GM12878 (cell line): Measurements from ENCODE around the gene PEF1. TPM values are rescaled to one million over a fixed set of nuclear protein-coding genes. Genes with fewer than 3 reads are reported as not detected.

Experiments used
- ATAC-seq: fragments of 200-7000 bp; cut with Tn5 transposase; 3 replicates; pipeline ENCODE4 v1.9.1; 2020; ENCODE audit warnings: mild to moderate bottlenecking, moderate library complexity
- BruUV-seq: library from RNA; stranded (reverse); fragments of 400-500 nt; replicated peaks from 2 replicates; lab custom pipeline; 2021; lab: Mats Ljungman, UMichigan
- CTCF ChIA-PET: fragments of 300-600 bp; sonication (Branson Sonifier 250); formaldehyde crosslinking; extraction: SDS; loops from one replicate; lab custom pipeline; 2021; ENCODE audit warnings: inconsistent platforms; lab: Yijun Ruan, JAX
- POLR2A ChIA-PET: fragments of 350-600 bp; formaldehyde crosslinking; extraction: SDS; loops from one replicate; lab custom pipeline; 2021; ENCODE audit warnings: inconsistent platforms; lab: Charles Lee
- RAD21 ChIA-PET: fragments of 300-600 bp; sonication (Branson Sonifier 250); formaldehyde crosslinking; loops from one replicate; lab custom pipeline; 2023; ENCODE audit warnings: antibody characterized with exemption; ENCODE audit not compliant: unreplicated experiment; lab: Charles Lee
- SMC1A ChIA-PET: fragments of 300-600 bp; sonication (Branson Sonifier 250); formaldehyde crosslinking; loops from one replicate; lab custom pipeline; 2023; ENCODE audit not compliant: unreplicated experiment, uncharacterized antibody; lab: Charles Lee
- DNase-seq: peaks from one replicate; pipeline ENCODE4 v3.0.0-alpha.2; 2011; ENCODE audit warnings: low read depth, low spot score
- FAIRE-seq: peaks from 3 replicates; lab custom pipeline; 2011; peaks lifted over from hg19 to GRCh38; lab: Jason Lieb, UNC
- H2AFZ ChIP-seq: 2 replicates; pipeline ENCODE4 v1.6.0; 2011; ENCODE audit warnings: low read depth, low read length, control low read depth; ENCODE audit not compliant: control insufficient read depth
- H3K27ac ChIP-seq: 2 replicates; pipeline ENCODE4 v1.5.1; 2011; ENCODE audit warnings: control low read depth; ENCODE audit not compliant: control insufficient read depth, insufficient read depth
- H3K27me3 ChIP-seq, 2 experiments: replicated peaks in 1 of 2; 2 replicates each; pipeline versions ENCODE4 v1.6.0 to v1.6.1; 2011; ENCODE audit warnings: low read length in 1 of 2; ENCODE audit not compliant: control insufficient read depth in 2 of 2, insufficient read depth in 2 of 2
- H3K36me3 ChIP-seq, 2 experiments: 2 replicates each; pipeline ENCODE4 v1.5.1; 2011; ENCODE audit warnings: low read length in 1 of 2; ENCODE audit not compliant: control insufficient read depth in 2 of 2, insufficient read depth in 2 of 2
- H3K4me1 ChIP-seq: 2 replicates; pipeline ENCODE4 v1.6.1; 2011; ENCODE audit warnings: mild to moderate bottlenecking, low read length, moderate library complexity, mixed read lengths; ENCODE audit not compliant: control insufficient read depth, insufficient read depth
- H3K4me2 ChIP-seq: 2 replicates; pipeline ENCODE4 v1.6.0; 2011; ENCODE audit warnings: control low read depth; ENCODE audit not compliant: control insufficient read depth, insufficient read depth
- H3K4me3 ChIP-seq: fragments of 200-600 bp; sonication (generic); 2 replicates; pipeline ENCODE4 v1.5.1; 2016
- H3K79me2 ChIP-seq: 2 replicates; pipeline ENCODE4 v1.6.0; 2011; ENCODE audit warnings: low read length; ENCODE audit not compliant: control insufficient read depth, insufficient read depth
- H3K9ac ChIP-seq: 2 replicates; pipeline ENCODE4 v1.8.0; 2011; ENCODE audit warnings: low read length, control low read depth, mixed read lengths; ENCODE audit not compliant: control insufficient read depth, insufficient read depth
- H3K9me3 ChIP-seq: replicated peaks from 3 replicates; pipeline ENCODE4 v1.5.1; 2011; ENCODE audit warnings: mild to moderate bottlenecking, low read length; ENCODE audit not compliant: control insufficient read depth, insufficient read depth
- H4K20me1 ChIP-seq: 2 replicates; pipeline ENCODE4 v1.6.0; 2011; ENCODE audit not compliant: control insufficient read depth, insufficient read depth
- BHLHE40 ChIP-seq, 2 experiments: fragments of 450-650 bp in 1 of 2; IDR thresholded peaks; 2 replicates each; pipeline ENCODE4 v1.6.1; 2011 to 2017; ENCODE audit warnings: low read depth in 2 of 2, borderline replicate concordance in 1 of 2, improper control_type of control experiment in 1 of 2, low read length in 1 of 2, mild to moderate bottlenecking in 1 of 2
- EED ChIP-seq: sonication (generic); IDR thresholded peaks from 2 replicates; pipeline ENCODE4 v1.6.1; 2016; ENCODE audit warnings: antibody characterized with exemption, low read depth
- KDM1A ChIP-seq: fragments of 200-600 bp; sonication (generic); IDR thresholded peaks from 2 replicates; pipeline ENCODE4 v1.6.1; 2016; ENCODE audit warnings: borderline replicate concordance
- MXI1 ChIP-seq: fragments of 150-350 bp; IDR thresholded peaks from 2 replicates; pipeline ENCODE4 v1.6.1; 2011; ENCODE audit warnings: low read depth, mild to moderate bottlenecking, inconsistent platforms, low read length, improper control_type of control experiment
- NBN ChIP-seq: fragments of 450-650 bp; IDR thresholded peaks from 2 replicates; pipeline ENCODE4 v1.6.1; 2016
- STAT1 ChIP-seq: fragments of 450-650 bp; conservative IDR thresholded peaks from 2 replicates; pipeline ENCODE4 v1.6.1; 2014; ENCODE audit warnings: antibody characterized with exemption, mild to moderate bottlenecking
- WGBS: methylation state at CpG from one replicate; pipeline ENCODE4 v1.1.6; 2016; ENCODE audit warnings: low lambda C conversion rate; ENCODE audit not compliant: insufficient replicate concordance, insufficient coverage; ENCODE audit errors: missing lambda C conversion rate; 5-methylcytosine and 5-hydroxymethylcytosine counted together
- in situ Hi-C: fragments of 300-500 bp; cut with MboI; formaldehyde crosslinking; loops from 9 replicates; pipeline ENCODE4 v1.14.3; 2018; ENCODE audit warnings: mixed read lengths
- intact Hi-C: fragments of 100-400 bp; cut with micrococcal nuclease; formaldehyde crosslinking; loops from one replicate; pipeline ENCODE4 v1.14.2; 2022; ENCODE audit not compliant: unreplicated experiment
- polyA plus RNA-seq, 11 experiments: library from polyadenylated mRNA; depleted of rRNA in 4 of 11; unstranded in 6 of 11; stranded (reverse) in 5 of 11; fragments of >200 nt; fragmentation: Nextera tagmentation in 4 of 11; fragmentation: Illumina TruSeq in 1 of 11; extraction: Ambion mirVana in 4 of 11; extraction: Trizol in 1 of 11; gene quantifications; 1 replicate in 1 of 11; 2 replicates in 10 of 11; pipeline versions ENCODE4 v1.2.1 to v1.2.3, GENCODE V29; 2011 to 2016; ENCODE audit warnings: inconsistent platforms in 2 of 11, missing spikeins in 2 of 11, low read depth in 1 of 11
- total RNA-seq, 4 experiments: library from RNA; depleted of rRNA in 3 of 4; stranded (reverse); fragments of >200 nt in 3 of 4; fragmentation: Illumina TruSeq in 1 of 4; extraction: Trizol in 1 of 4; gene quantifications; 2 replicates each; pipeline versions ENCODE4 v1.2.1 to v1.2.3, GENCODE V29; 2013 to 2021
- TF ChIP-seq, protein P1 (sequence below): fragments of 150-350 bp; IDR thresholded peaks from 2 replicates; pipeline ENCODE4 v1.6.1; 2016; ENCODE audit warnings: low read depth, low read length
- TF ChIP-seq, protein P2 (sequence below): fragments of 450-650 bp; IDR thresholded peaks from 2 replicates; pipeline ENCODE4 v1.6.1; 2016; ENCODE audit warnings: mild to moderate bottlenecking, moderate library complexity, borderline replicate concordance

PEF1 gene
- total and polyA plus RNA-seq, 10 of the 15 experiments (the other 5 are each of a cell fraction or from before 2014, with no cell fraction given) = 27.1 to 107 (median 79.0) TPM

DNA sequence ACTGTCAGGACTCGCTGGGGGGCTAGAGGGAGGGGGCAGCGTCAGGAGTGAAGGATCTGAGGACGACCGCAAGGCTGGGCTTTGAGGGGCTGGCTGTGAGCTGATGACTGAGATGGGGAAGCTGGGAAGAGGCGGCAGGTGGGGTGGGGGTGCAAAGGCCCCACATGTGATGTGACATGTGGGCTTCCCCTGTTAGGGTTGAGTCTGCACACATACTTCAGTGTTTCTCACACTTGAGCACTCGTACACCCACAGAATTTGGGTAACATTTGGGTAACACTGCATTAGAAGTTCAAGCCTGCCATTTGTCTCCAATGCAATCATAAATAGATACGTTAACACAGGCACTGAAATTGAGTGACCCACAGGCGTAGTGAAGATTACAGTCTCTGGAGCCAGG lies 42.9 kb upstream of the PEF1 start (continued):
- no peak for TF ChIP-seq STAT1

DNA sequence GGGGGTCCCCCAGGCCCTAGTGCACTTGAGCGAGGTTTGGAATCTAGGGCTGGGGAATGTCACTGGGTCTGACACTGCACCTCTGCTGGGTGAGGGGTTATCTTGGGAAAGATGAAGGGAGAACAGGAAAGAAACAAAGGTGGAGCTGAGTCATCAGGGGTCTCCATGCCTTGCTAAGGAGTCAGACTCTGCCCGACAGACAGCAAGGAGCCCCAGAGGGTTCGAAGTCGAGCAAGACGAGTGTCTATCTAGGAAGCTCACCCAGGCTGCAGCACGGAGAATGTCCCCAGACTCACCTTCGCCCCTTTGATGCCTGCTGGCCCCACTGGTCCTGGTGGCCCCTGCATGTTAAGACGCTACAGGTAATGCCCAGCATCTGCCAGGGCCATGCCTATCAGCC lies 41.1 kb upstream of the PEF1 start:
- 32% methylated on average over 8 of the region's 8 CpGs for WGBS
- TF ChIP-seq BHLHE40 (IDR thresholded peaks at IDR 0.05; ENCODE audit: borderline replicate concordance in 1 of 2, low read depth in 2 of 2, low read length in 1 of 2) (no peak), EED (no peak), MXI1 (no peak), NBN (no peak), KDM1A (no peak)
- TF ChIP-seq, protein P1, sequence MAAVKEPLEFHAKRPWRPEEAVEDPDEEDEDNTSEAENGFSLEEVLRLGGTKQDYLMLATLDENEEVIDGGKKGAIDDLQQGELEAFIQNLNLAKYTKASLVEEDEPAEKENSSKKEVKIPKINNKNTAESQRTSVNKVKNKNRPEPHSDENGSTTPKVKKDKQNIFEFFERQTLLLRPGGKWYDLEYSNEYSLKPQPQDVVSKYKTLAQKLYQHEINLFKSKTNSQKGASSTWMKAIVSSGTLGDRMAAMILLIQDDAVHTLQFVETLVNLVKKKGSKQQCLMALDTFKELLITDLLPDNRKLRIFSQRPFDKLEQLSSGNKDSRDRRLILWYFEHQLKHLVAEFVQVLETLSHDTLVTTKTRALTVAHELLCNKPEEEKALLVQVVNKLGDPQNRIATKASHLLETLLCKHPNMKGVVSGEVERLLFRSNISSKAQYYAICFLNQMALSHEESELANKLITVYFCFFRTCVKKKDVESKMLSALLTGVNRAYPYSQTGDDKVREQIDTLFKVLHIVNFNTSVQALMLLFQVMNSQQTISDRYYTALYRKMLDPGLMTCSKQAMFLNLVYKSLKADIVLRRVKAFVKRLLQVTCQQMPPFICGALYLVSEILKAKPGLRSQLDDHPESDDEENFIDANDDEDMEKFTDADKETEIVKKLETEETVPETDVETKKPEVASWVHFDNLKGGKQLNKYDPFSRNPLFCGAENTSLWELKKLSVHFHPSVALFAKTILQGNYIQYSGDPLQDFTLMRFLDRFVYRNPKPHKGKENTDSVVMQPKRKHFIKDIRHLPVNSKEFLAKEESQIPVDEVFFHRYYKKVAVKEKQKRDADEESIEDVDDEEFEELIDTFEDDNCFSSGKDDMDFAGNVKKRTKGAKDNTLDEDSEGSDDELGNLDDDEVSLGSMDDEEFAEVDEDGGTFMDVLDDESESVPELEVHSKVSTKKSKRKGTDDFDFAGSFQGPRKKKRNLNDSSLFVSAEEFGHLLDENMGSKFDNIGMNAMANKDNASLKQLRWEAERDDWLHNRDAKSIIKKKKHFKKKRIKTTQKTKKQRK = no peak
- TF ChIP-seq, protein P2, sequence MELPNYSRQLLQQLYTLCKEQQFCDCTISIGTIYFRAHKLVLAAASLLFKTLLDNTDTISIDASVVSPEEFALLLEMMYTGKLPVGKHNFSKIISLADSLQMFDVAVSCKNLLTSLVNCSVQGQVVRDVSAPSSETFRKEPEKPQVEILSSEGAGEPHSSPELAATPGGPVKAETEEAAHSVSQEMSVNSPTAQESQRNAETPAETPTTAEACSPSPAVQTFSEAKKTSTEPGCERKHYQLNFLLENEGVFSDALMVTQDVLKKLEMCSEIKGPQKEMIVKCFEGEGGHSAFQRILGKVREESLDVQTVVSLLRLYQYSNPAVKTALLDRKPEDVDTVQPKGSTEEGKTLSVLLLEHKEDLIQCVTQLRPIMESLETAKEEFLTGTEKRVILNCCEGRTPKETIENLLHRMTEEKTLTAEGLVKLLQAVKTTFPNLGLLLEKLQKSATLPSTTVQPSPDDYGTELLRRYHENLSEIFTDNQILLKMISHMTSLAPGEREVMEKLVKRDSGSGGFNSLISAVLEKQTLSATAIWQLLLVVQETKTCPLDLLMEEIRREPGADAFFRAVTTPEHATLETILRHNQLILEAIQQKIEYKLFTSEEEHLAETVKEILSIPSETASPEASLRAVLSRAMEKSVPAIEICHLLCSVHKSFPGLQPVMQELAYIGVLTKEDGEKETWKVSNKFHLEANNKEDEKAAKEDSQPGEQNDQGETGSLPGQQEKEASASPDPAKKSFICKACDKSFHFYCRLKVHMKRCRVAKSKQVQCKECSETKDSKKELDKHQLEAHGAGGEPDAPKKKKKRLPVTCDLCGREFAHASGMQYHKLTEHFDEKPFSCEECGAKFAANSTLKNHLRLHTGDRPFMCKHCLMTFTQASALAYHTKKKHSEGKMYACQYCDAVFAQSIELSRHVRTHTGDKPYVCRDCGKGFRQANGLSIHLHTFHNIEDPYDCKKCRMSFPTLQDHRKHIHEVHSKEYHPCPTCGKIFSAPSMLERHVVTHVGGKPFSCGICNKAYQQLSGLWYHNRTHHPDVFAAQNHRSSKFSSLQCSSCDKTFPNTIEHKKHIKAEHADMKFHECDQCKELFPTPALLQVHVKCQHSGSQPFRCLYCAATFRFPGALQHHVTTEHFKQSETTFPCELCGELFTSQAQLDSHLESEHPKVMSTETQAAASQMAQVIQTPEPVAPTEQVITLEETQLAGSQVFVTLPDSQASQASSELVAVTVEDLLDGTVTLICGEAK = no peak
- Histone ChIP-seq H3K4me2 (no peak overlapping the region), H3K4me3 (no peak overlapping the region), H3K27ac (no peak overlapping the region), H3K4me1 (peaks cover 3% of the 10 kb centered on the region; the same call in 1 of the 2 replicates), H2AFZ (no peak overlapping the region), H3K27me3 (peaks cover 1 to 2% of the 10 kb centered on the region in 2 experiments), H3K79me2 (no peaks in the 10 kb centered on the region), H3K9me3 (no peaks in the 10 kb centered on the region), H4K20me1 (no peaks in the 10 kb centered on the region), H3K9ac (no peak overlapping the region), H3K36me3 (no peaks in the 10 kb centered on the region)
- ChIA-PET CTCF (interaction anchor here (0.8 kb wide), 1 partner anchor 19 kb away, joined by 3 read pairs; no protein-coding TSS in a partner anchor), SMC1A (interaction anchor here (1.7 kb wide), 1 partner anchor 137 kb away, joined by 3 read pairs; no protein-coding TSS in a partner anchor), RAD21 (interaction anchor here (1.7 kb wide), 1 partner anchor 103 kb away, joined by 3 read pairs; no protein-coding TSS in a partner anchor), POLR2A (interaction anchor here (0.6 kb wide), 1 partner anchor 271 kb away, joined by 3 read pairs; no protein-coding TSS in a partner anchor)
- FAIRE-seq (no peak), ATAC-seq (no peak), DNase-seq (no peak)
- in situ Hi-C loops (no loop called here), intact Hi-C loops (no loop called here)
- no TSS peak for BruUV-seq
